Measurements from ENCODE around the gene GRID2IP.
"Not testable (repeated sequence)": the region's sequence is repeated elsewhere in the genome, so short reads cannot be mapped to it uniquely, and the experiment has no call there.

The GRID2IP gene

GRCh38 chr7:6579446-6579845 lies 28.2 kb upstream of the GRID2IP start:
- peak; percentile 24 for TF ChIP-seq CTCF (conservative IDR thresholded peaks at IDR 0.05; ENCODE audit: control insufficient read depth, insufficient read depth, low read depth, low read length)
- peak; percentile 33 for DNase-seq (ENCODE audit: low read depth)
- H3K4me3 ChIP-seq (ENCODE audit: control insufficient read depth, low read depth, low read length) = no peak overlapping the region

GRCh38 chr7:6578114-6579084 lies 27.1 kb upstream of the GRID2IP start:
- no peak for DNase-seq (ENCODE audit: low read depth)
- TF ChIP-seq CTCF (conservative IDR thresholded peaks at IDR 0.05; ENCODE audit: control insufficient read depth, insufficient read depth, low read depth, low read length) = no peak
- no peak overlapping the region for H3K4me3 ChIP-seq (ENCODE audit: control insufficient read depth, low read depth, low read length)

GRCh38 chr7:6577369-6578113 lies 26.3 kb upstream of the GRID2IP start, which contains the start of gene ZDHHC4:
TSS of gene ZDHHC4 (plus strand) at chr7:6577454. CDS start at chr7:6580562, 3,108 bp downstream.
- no peak for TF ChIP-seq CTCF (conservative IDR thresholded peaks at IDR 0.05; ENCODE audit: control insufficient read depth, insufficient read depth, low read depth, low read length)

GRCh38 chr7:6576867-6577368 lies 25.7 kb upstream of the GRID2IP start:
- peak overlapping the region; percentile 78 for H3K4me3 ChIP-seq (ENCODE audit: control insufficient read depth, low read depth, low read length)
- not testable (repeated sequence) for DNase-seq (ENCODE audit: low read depth)

More at GRCh38 chr7:6577369-6578113, 26.3 kb upstream of the GRID2IP start, which contains the start of gene ZDHHC4:
- DNase-seq (ENCODE audit: low read depth) = peak; percentile 81
- H3K4me3 ChIP-seq (ENCODE audit: control insufficient read depth, low read depth, low read length) = peak within 1 kb of the TSS; percentile 78

- H3K4me3 ChIP-seq (ENCODE audit: control insufficient read depth, low read depth, low read length) = peak overlapping the region; percentile 78
- TF ChIP-seq CTCF (conservative IDR thresholded peaks at IDR 0.05; ENCODE audit: control insufficient read depth, insufficient read depth, low read depth, low read length) = no peak
These were observed 25.0 kb upstream of the GRID2IP start for GRCh38 chr7:6576024-6576866.

GRCh38 chr7:6575281-6576023 lies 24.2 kb upstream of the GRID2IP start:
- TF ChIP-seq CTCF (conservative IDR thresholded peaks at IDR 0.05; ENCODE audit: control insufficient read depth, insufficient read depth, low read depth, low read length) = no peak
- no peak for DNase-seq (ENCODE audit: low read depth)
- no peak overlapping the region for H3K4me3 ChIP-seq (ENCODE audit: control insufficient read depth, low read depth, low read length)

More at GRCh38 chr7:6576024-6576866, 25.0 kb upstream of the GRID2IP start:
- no peak for DNase-seq (ENCODE audit: low read depth)

All from fibroblast of mammary gland (primary cell).